Natural killer cell (primary cell): ENCODE results near the gene DHX34. TPM values are rescaled to one million over a fixed set of nuclear protein-coding genes. Genes with fewer than 3 reads are reported as not detected.
"Not testable (repeated sequence)": the region's sequence is repeated elsewhere in the genome, so short reads cannot be mapped to it uniquely, and the experiment has no call there.

Experiments
- ATAC-seq, 3 donors: fragments of 150-1000 bp in 2 of 3; fragments of 200-7000 bp in 1 of 3; cut with Tn5 transposase; 1 replicate in 1 of 3; 2 replicates in 2 of 3; pipeline ENCODE4 v1.10.0; 2021; ENCODE audit warnings: mild to moderate bottlenecking in 2 of 3, moderate library complexity in 2 of 3
- DNase-seq, 2 donors: peaks; one replicate each; pipeline versions ENCODE4 v3.0.0 to v3.0.0-alpha.2; 2013 to 2021; ENCODE audit warnings: mixed read lengths in 1 of 2
- H3K27ac ChIP-seq: one replicate; pipeline ENCODE4 v1.5.1; 2013; ENCODE audit warnings: mild to moderate bottlenecking, low read length
- H3K27me3 ChIP-seq: one replicate; pipeline ENCODE4 v1.6.1; 2013; ENCODE audit warnings: low read length; ENCODE audit not compliant: control insufficient read depth, insufficient read depth
- H3K36me3 ChIP-seq: one replicate; pipeline ENCODE4 v1.6.1; 2013; ENCODE audit warnings: low read length; ENCODE audit not compliant: control insufficient read depth, insufficient read depth
- H3K4me1 ChIP-seq: one replicate; pipeline ENCODE4 v1.6.1; 2013; ENCODE audit warnings: low read length; ENCODE audit not compliant: control insufficient read depth, insufficient read depth
- H3K4me3 ChIP-seq: one replicate; pipeline ENCODE4 v1.5.1; 2013; ENCODE audit warnings: low read length
- H3K9me3 ChIP-seq: one replicate; pipeline ENCODE4 v1.6.1; 2013; ENCODE audit warnings: low read length; ENCODE audit not compliant: control insufficient read depth, insufficient read depth
- H3K27ac Mint-ChIP-seq, 2 donors: one replicate each; pipeline ENCODE4 v1.8.0; 2022; ENCODE audit warnings: mild to moderate bottlenecking in 2 of 2, mixed read lengths in 2 of 2, moderate library complexity in 1 of 2
- H3K27me3 Mint-ChIP-seq, 2 donors: one replicate each; pipeline ENCODE4 v1.8.0; 2022; ENCODE audit warnings: low read depth in 2 of 2, mixed read lengths in 2 of 2
- H3K36me3 Mint-ChIP-seq: one replicate; pipeline ENCODE4 v1.8.0; 2022; ENCODE audit warnings: mixed read lengths
- H3K4me1 Mint-ChIP-seq, 2 donors: one replicate each; pipeline ENCODE4 v1.8.0; 2022; ENCODE audit warnings: mixed read lengths in 2 of 2
- H3K4me3 Mint-ChIP-seq: one replicate; pipeline ENCODE4 v1.8.0; 2022; ENCODE audit warnings: mild to moderate bottlenecking, moderate library complexity, mixed read lengths
- H3K9me3 Mint-ChIP-seq, 2 donors: one replicate each; pipeline ENCODE4 v1.8.0; 2022; ENCODE audit warnings: mixed read lengths in 2 of 2
- WGBS: methylation state at CpG from one replicate; pipeline ENCODE4 v1.1.7; 2013; ENCODE audit warnings: missing lambda C conversion rate; ENCODE audit not compliant: insufficient coverage; 5-methylcytosine and 5-hydroxymethylcytosine counted together
- intact Hi-C: fragments of 100-400 bp; cut with micrococcal nuclease; formaldehyde crosslinking; loops from one replicate; pipeline ENCODE4 v1.14.2; 2022
- total RNA-seq, 4 donors: library from RNA; stranded (reverse); fragments of 120-200 nt in 1 of 4; gene quantifications; one replicate each; pipeline versions ENCODE4 v1.2.3 to v1.2.4, GENCODE V29; 2013 to 2022
- TF ChIP-seq, protein P1 (sequence below): fragments of 200-600 bp; IDR thresholded peaks from one replicate; pipeline ENCODE4 v1.8.0; 2022; ENCODE audit warnings: antibody characterized with exemption

Gene DHX34
- total RNA-seq, 3 donors from 2014 or later (not counting 1 experiment from before 2014, with no cell fraction given) = 19.8 to 25.9 (median 20.0) TPM

DNA sequence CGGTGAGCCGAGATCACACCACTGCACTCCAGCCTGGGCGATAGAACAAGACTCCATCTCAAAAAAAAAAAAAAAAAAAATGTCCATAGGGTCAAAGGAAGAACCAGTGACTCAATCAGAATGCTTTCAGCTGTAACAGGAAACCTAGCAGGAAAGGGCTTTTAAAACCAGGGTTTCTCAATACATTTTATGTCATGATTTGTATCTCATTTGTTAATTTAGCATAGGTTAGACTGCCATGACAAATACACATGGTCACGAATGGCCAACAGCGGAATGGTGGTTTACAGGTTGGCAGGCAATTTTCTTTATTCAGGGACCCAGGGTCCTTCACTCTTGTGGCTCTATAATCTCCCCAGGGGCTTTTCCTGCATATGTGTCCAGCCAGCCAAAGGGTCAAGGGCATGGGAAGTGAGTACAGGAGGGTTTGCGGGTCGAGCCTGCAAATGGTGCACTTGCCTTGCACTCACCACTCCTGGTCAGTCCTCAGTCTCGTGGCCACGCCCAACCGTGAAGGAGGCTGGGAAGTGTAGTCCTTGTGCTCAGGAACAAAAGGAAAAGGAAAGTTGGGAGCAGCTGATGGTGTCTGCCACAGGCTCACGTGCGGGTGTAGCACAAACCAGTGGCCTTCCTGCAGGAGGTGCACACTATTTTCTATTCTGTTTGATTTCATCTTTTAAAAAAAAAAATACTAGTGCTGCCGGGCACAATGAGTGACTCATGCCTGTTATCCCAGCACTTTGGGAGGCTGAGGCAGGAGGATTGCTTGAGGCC, 14.8 kb downstream of the DHX34 start:
- peaks cover 14% of the 10 kb centered on the region for H3K36me3 Mint-ChIP-seq
- H3K9me3 Mint-ChIP-seq = no peaks in the 10 kb centered on the region
- WGBS = 95% methylated on average over 12 of the region's 13 CpGs
- H3K36me3 ChIP-seq = peaks cover 49% of the 10 kb centered on the region
- ATAC-seq (peak in 1 of 3 donors; percentile 67), DNase-seq (no peak)
- H3K4me3 Mint-ChIP-seq = no peak overlapping the region
- H3K27ac ChIP-seq = no peak overlapping the region
- TF ChIP-seq, protein P1, sequence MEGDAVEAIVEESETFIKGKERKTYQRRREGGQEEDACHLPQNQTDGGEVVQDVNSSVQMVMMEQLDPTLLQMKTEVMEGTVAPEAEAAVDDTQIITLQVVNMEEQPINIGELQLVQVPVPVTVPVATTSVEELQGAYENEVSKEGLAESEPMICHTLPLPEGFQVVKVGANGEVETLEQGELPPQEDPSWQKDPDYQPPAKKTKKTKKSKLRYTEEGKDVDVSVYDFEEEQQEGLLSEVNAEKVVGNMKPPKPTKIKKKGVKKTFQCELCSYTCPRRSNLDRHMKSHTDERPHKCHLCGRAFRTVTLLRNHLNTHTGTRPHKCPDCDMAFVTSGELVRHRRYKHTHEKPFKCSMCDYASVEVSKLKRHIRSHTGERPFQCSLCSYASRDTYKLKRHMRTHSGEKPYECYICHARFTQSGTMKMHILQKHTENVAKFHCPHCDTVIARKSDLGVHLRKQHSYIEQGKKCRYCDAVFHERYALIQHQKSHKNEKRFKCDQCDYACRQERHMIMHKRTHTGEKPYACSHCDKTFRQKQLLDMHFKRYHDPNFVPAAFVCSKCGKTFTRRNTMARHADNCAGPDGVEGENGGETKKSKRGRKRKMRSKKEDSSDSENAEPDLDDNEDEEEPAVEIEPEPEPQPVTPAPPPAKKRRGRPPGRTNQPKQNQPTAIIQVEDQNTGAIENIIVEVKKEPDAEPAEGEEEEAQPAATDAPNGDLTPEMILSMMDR = no peak
- H3K27me3 ChIP-seq = no peaks in the 10 kb centered on the region
- H3K4me1 Mint-ChIP-seq = no peaks in the 10 kb centered on the region
- no peak overlapping the region for H3K4me3 ChIP-seq
- no peaks in the 10 kb centered on the region for H3K9me3 ChIP-seq
- H3K4me1 ChIP-seq = no peaks in the 10 kb centered on the region
- intact Hi-C loops = no loop called here
- H3K27me3 Mint-ChIP-seq = no peaks in the 10 kb centered on the region
- H3K27ac Mint-ChIP-seq = no peak overlapping the region

DNA sequence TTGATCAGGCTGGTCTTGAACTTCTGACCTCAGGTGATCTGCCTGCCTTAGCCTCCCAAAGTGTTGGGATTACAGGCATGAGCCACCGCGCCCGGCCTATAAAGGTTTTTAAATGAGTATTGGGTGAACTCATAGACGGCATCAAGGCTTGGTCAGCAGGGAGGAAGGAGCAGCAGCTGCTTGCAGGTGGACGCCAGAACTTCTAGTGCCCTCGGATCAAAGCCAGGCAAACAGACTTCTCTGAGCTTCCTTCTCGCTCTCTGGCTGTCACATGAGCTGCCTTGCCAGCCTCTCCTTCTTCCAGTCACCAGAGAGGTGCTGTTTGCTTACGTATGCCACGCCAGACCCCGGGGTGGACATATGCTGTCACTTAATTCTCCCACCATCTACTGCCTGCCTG, 16.3 kb downstream of the DHX34 start:
- peaks cover 50% of the 10 kb centered on the region for H3K36me3 ChIP-seq
- H3K4me1 Mint-ChIP-seq, ATAC-seq, H3K9me3 ChIP-seq, H3K27me3 ChIP-seq, H3K27me3 Mint-ChIP-seq, H3K9me3 Mint-ChIP-seq, H3K27ac ChIP-seq, intact Hi-C loops, H3K4me1 ChIP-seq, DNase-seq, H3K4me3 Mint-ChIP-seq, H3K27ac Mint-ChIP-seq, H3K4me3 ChIP-seq: not testable (repeated sequence)
- H3K36me3 Mint-ChIP-seq = peaks cover 14% of the 10 kb centered on the region
- 98% methylated on average over 6 of the region's 10 CpGs for WGBS

DNA sequence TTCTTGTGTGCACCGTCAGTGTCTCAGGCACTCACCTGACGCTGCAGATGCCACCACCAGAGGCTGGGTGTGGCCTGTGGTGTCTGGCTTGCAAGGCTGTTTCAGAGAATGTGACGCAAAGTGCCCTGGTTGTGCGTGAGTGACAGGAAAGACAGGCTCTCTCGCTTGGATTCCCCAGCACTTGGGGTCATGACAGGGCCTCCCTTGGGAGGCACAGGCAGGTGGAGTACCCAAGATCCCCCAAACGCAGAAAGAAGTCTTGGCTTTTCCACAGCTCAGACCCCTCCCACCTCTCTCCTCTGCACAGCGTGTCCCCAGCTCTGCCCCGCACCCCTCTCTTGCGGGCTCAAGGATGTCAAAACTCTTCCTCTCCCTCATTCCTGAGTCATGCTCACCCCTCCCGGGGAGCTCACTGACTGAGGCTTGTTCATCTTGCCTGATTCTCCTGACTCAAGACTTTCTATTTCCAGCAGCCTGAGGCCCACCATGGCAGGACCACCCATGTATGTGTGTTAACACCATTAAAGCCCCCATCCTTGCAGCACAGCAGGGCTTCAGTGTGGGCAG, 21.0 kb downstream of the DHX34 start:
- TF ChIP-seq, protein P1 = no peak
- Histone ChIP-seq H3K27ac (no peak overlapping the region), H3K36me3 (peaks cover 52% of the 10 kb centered on the region), H3K9me3 (no peaks in the 10 kb centered on the region), H3K27me3 (no peaks in the 10 kb centered on the region), H3K4me1 (peaks cover 10% of the 10 kb centered on the region), H3K4me3 (no peak overlapping the region)
- Mint-ChIP-seq H3K27ac (peak overlapping the region in 1 of 2 donors; percentile 14), H3K4me1 (peaks cover 0 to 4% of the 10 kb centered on the region in 2 donors), H3K36me3 (peaks cover 6% of the 10 kb centered on the region), H3K4me3 (no peak overlapping the region), H3K9me3 (no peaks in the 10 kb centered on the region), H3K27me3 (no peaks in the 10 kb centered on the region)
- ATAC-seq (peak; percentile 31 to 89 (median 45)), DNase-seq (no peak)
- 57% methylated on average over 10 of the region's 10 CpGs for WGBS
- intact Hi-C loops = no loop called here

DNA sequence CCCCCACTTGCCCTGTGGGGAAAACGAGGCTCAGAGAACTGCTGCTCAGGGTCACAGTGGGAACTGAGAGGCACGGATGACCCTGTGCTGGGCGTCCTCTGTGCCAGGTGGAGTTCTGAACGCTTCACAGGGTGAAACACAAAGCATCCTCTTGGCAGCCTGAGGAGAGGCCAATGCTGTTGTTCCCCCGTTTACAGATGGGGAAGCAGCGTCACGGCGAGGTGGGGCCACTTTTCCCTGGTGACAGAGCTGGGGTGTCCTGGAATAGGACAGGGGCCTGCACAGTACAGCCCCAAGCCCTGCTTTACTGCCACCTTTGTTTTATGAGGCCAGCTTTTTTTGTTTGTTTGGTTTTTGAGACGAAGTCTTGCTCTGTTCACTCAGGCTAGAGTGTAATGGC, 22.1 kb downstream of the DHX34 start:
- no peak for ATAC-seq
- Histone ChIP-seq H3K27me3 (no peaks in the 10 kb centered on the region), H3K9me3 (no peaks in the 10 kb centered on the region), H3K36me3 (peaks cover 57% of the 10 kb centered on the region), H3K4me1 (peaks cover 10% of the 10 kb centered on the region), H3K4me3 (no peak overlapping the region), H3K27ac (no peak overlapping the region)
- Mint-ChIP-seq H3K4me1 (peaks cover 0 to 4% of the 10 kb centered on the region in 2 donors), H3K27me3 (no peaks in the 10 kb centered on the region), H3K9me3 (no peaks in the 10 kb centered on the region), H3K4me3 (no peak overlapping the region), H3K36me3 (peaks cover 6% of the 10 kb centered on the region), H3K27ac (no peak overlapping the region)
- intact Hi-C loops = no loop called here
- TF ChIP-seq, protein P1 = no peak
- WGBS = 95% methylated on average over 9 of the region's 9 CpGs
- no peak for DNase-seq
